ENCODE results near the gene PRKAR2A. TPM values are rescaled to one million over a fixed set of nuclear protein-coding genes. Genes with fewer than 3 reads are reported as not detected.
"Not testable (repeated sequence)": the region's sequence is repeated elsewhere in the genome, so short reads cannot be mapped to it uniquely, and the experiment has no call there.

Gene PRKAR2A
- polyA plus RNA-seq, 1 experiment = 20.7 TPM

DNA sequence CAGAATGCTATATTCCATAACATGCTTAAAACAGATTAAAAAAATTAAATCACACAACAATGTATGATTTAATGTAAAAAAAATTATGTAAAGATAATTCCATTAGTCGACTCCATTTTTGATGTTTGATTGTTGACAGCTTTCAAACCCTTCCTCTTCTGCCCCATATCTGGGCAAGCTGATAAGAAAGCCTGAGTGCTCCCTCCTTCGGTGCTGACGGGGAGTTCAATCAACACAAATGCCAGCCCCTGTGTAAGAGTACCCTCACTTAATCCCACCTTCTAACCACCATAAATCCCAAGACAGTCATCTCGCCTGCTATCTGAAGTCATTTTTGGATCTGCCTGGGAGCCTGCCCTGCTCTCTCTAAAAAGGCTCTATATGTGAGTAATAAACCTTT, 70.8 kb downstream of the PRKAR2A start:
- Histone ChIP-seq H3K27me3 (ENCODE audit: control insufficient read depth, insufficient read depth, low read length) (no peaks in the 10 kb centered on the region), H3K4me3 (ENCODE audit: low read depth, low read length) (no peak overlapping the region), H3K9me3 (ENCODE audit: control insufficient read depth, insufficient read depth, low read length) (no peaks in the 10 kb centered on the region), H3K27ac (ENCODE audit: low read depth, low read length) (no peak overlapping the region)
- DNase-seq (ENCODE audit: low read depth, low spot score) = no peak
- ChIA-PET CTCF (no interaction called here), POLR2A (no interaction called here)
- TF ChIP-seq, protein P1, sequence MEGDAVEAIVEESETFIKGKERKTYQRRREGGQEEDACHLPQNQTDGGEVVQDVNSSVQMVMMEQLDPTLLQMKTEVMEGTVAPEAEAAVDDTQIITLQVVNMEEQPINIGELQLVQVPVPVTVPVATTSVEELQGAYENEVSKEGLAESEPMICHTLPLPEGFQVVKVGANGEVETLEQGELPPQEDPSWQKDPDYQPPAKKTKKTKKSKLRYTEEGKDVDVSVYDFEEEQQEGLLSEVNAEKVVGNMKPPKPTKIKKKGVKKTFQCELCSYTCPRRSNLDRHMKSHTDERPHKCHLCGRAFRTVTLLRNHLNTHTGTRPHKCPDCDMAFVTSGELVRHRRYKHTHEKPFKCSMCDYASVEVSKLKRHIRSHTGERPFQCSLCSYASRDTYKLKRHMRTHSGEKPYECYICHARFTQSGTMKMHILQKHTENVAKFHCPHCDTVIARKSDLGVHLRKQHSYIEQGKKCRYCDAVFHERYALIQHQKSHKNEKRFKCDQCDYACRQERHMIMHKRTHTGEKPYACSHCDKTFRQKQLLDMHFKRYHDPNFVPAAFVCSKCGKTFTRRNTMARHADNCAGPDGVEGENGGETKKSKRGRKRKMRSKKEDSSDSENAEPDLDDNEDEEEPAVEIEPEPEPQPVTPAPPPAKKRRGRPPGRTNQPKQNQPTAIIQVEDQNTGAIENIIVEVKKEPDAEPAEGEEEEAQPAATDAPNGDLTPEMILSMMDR (IDR thresholded peaks at IDR 0.05; ENCODE audit: low read depth, low read length) = no peak

DNA sequence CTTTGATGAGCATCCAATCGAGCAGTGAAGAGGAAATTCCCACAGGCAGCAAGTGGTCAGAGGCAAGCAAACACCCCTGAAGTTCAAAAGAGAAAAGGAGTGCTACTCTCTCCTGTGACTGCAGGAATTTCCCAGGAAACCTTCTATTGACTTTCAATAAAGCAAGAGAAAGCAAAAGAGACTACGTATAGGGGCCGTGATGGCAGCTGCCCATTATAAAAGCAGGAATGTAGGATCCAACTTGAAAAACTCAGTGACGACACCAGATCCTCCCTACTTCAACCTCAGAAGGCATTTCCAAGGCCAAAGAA, 77.5 kb downstream of the PRKAR2A start:
- TF ChIP-seq, protein P1 (IDR thresholded peaks at IDR 0.05; ENCODE audit: low read depth, low read length) = no peak
- no peak for DNase-seq (ENCODE audit: low read depth, low spot score)
- no peak overlapping the region for H3K27ac ChIP-seq (ENCODE audit: low read depth, low read length)
- CTCF ChIA-PET = no interaction called here
- POLR2A ChIA-PET = no interaction called here
- no peak overlapping the region for H3K4me3 ChIP-seq (ENCODE audit: low read depth, low read length)
- H3K27me3 ChIP-seq (ENCODE audit: control insufficient read depth, insufficient read depth, low read length) = no peaks in the 10 kb centered on the region
- H3K9me3 ChIP-seq (ENCODE audit: control insufficient read depth, insufficient read depth, low read length) = no peaks in the 10 kb centered on the region

DNA sequence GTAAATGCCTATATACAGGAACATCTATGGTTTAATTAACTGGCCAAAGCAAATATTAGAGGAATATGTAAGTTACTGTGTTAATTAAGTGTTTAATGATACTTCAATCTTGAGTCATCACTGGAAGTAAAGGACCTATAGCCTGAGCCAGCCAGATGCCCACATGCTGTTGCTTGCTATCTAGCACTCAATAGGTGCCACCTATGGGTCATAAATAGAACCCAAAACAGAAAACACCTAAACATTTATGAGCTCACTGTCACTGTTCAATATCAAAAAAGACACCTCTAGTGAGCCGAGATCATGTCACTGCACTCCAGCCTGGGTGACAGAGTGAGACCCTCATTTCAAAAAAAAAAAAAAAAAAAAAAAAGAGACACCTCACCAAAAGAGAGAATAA, 82.3 kb downstream of the PRKAR2A start:
- H3K9me3 ChIP-seq (ENCODE audit: control insufficient read depth, insufficient read depth, low read length) = no peaks in the 10 kb centered on the region
- DNase-seq (ENCODE audit: low read depth, low spot score) = no peak
- POLR2A ChIA-PET = no interaction called here
- no peak overlapping the region for H3K27ac ChIP-seq (ENCODE audit: low read depth, low read length)
- no peak overlapping the region for H3K4me3 ChIP-seq (ENCODE audit: low read depth, low read length)
- CTCF ChIA-PET = interaction anchor here (1.2 to 2.0 kb wide), 2 partner anchors 25 to 29 kb away, joined by 4 to 9 read pairs; no protein-coding TSS in a partner anchor
- H3K27me3 ChIP-seq (ENCODE audit: control insufficient read depth, insufficient read depth, low read length) = no peaks in the 10 kb centered on the region
- TF ChIP-seq, protein P1 (IDR thresholded peaks at IDR 0.05; ENCODE audit: low read depth, low read length) = peak; percentile 18; the same call in 1 of the 2 replicates

DNA sequence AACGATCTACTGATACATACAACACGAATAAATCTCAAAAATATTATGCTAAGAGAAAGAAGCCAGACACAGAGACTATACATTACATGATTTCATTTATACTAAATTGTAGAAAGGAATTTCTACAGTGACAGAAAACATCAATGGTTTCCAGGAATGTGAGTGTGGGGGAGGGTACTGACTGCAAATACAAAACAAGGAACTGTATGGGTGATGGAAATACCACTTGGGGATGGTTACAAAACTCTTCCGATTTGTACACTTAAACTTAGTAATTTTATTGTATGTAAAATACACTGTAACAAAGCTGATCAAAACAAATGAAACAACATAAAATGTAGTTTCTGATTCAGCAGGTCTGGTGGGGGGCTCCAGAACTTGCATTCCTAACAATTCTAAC, 84.9 kb downstream of the PRKAR2A start:
- Histone ChIP-seq H3K4me3 (ENCODE audit: low read depth, low read length) (no peak overlapping the region), H3K27ac (ENCODE audit: low read depth, low read length) (no peak overlapping the region), H3K27me3 (ENCODE audit: control insufficient read depth, insufficient read depth, low read length) (no peaks in the 10 kb centered on the region), H3K9me3 (ENCODE audit: control insufficient read depth, insufficient read depth, low read length) (no peaks in the 10 kb centered on the region)
- TF ChIP-seq, protein P1 (IDR thresholded peaks at IDR 0.05; ENCODE audit: low read depth, low read length) = no peak
- POLR2A ChIA-PET = no interaction called here
- CTCF ChIA-PET = no interaction called here
- DNase-seq (ENCODE audit: low read depth, low spot score) = no peak

DNA sequence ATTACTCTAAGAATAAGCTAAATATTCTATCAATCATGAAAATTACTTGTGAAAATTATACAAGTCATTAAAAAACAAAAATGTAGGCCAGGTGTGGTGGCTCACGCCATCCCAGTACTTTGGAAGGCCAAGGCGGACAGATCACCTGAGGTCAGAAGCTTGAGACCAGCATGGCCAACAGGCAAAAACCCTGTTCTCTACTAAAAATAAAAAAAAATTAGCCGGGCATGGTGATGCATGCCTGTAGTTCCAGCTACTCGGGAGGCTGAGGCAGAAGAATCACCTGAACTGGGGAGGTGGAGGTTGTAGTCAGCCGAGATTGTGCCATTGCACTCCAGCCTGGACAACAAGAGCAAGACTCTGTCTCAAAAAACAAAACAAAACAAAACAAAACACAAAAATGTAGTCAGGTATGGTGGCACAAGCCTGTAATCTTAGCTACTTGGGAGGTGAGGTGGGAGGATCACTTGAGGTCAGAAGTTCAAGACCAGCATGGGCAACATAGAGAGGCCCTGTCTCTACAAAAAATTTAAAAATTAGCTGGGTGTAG, 87.6 kb downstream of the PRKAR2A start:
- H3K27me3 ChIP-seq (ENCODE audit: control insufficient read depth, insufficient read depth, low read length); H3K9me3 ChIP-seq (ENCODE audit: control insufficient read depth, insufficient read depth, low read length); H3K4me3 ChIP-seq (ENCODE audit: low read depth, low read length); H3K27ac ChIP-seq (ENCODE audit: low read depth, low read length); DNase-seq (ENCODE audit: low read depth, low spot score); POLR2A ChIA-PET: not testable (repeated sequence)
- CTCF ChIA-PET = interaction anchor here (3.1 kb wide), 1 partner anchor 20 kb away, joined by 17 read pairs; no protein-coding TSS in a partner anchor

DNA sequence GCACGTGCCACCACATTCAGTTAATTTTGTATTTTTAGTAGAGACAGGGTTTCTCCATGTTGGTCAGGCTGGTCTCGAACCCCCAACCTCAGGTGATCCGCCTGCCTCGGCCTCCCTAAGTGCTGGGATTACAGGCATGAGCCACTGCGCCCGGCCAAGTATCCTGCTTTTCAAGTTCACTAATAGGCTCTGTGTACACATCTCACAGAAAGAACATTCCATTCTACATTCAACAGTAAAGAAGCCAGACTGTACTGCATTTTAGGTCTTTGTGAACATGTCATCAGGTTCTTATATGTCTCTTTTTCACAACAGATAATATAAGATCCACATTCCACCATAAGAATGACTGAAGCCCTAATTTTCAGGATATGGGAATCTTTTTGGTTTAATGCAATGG, 88.1 kb downstream of the PRKAR2A start:
- DNase-seq (ENCODE audit: low read depth, low spot score); H3K9me3 ChIP-seq (ENCODE audit: control insufficient read depth, insufficient read depth, low read length); POLR2A ChIA-PET; H3K4me3 ChIP-seq (ENCODE audit: low read depth, low read length); H3K27me3 ChIP-seq (ENCODE audit: control insufficient read depth, insufficient read depth, low read length); H3K27ac ChIP-seq (ENCODE audit: low read depth, low read length): not testable (repeated sequence)
- CTCF ChIA-PET = interaction anchor here (3.1 kb wide), 1 partner anchor 19 kb away, joined by 17 read pairs; no protein-coding TSS in a partner anchor
